GM18861 (cell line): ENCODE measurements around the gene SLC5A2.
"Not testable (repeated sequence)": the region's sequence is repeated elsewhere in the genome, so short reads cannot be mapped to it uniquely, and the experiment has no call there.

Source experiments
- ATAC-seq: cut with Tn5 transposase; IDR thresholded peaks from one replicate; pipeline ENCODE4 v1.9.1; 2021; ENCODE audit not compliant: unreplicated experiment

The SLC5A2 gene

GRCh38 chr16:31491778-31492418 lies 9.0 kb downstream of the SLC5A2 start:
- no peak for ATAC-seq

- no peak for ATAC-seq
Observed at GRCh38 chr16:31493506-31494125, 10.7 kb downstream of the SLC5A2 start.

- ATAC-seq: no peak
Observed at GRCh38 chr16:31496670-31497069, 13.7 kb downstream of the SLC5A2 start.

DNA sequence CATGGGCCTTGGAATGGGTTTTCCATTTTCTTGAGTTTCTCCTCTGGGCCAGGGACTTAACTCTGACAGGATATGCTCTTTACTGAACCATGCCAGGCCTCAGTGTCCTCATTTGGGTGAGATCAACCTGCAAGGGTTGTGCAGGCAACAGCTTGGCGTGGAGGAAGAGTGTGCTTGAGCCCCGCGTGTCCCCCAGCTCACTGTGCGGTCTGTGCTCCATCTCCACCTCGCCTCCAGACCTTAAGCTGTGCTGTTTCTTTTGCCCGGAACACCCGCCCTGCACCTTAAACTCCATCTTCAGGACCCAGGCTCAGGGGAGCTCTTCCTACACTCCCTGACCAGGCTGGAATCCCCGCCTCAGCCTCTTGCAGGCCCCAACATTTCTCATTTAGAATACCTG lies 15.6 kb downstream of the SLC5A2 start:
- no peak for ATAC-seq

- ATAC-seq: no peak
Observed at GRCh38 chr16:31499928-31500327, 17.0 kb downstream of the SLC5A2 start.

DNA sequence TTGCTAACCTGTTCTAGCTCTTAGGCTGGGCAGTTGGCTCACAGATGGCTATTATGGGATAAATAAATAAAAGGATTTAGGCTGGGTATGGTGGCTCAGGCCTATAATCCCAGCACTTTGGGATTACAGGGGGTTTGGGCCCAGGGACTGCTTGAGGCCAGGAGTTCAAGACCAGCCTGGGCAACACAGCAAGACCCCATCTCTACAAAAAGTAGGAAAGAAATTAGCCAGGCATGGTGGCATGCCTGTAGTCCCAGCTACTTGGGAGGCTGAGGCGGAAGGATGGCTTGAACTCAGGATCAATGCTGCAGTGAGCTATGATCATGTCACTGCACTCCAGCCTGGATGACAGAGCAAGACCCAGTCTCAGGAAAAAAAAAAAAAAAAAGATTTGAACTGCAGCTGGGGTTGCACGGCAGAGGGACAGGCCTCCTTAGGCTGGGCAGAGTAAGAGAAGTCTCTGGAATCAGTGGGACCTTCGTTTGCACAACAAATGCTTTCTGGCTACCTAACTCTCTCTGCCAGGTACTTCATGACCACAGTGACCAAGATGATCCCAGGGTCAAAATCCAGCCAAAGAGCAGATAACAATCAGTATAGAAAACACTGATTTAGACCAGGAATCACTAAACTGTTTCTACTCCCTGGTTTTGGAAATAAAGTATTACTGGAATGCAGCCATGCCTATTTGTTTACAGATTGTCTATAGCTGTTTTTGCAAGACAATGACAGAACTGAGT lies 18.5 kb downstream of the SLC5A2 start:
- ATAC-seq: no peak

- no peak for ATAC-seq
Observed at GRCh38 chr16:31501966-31502348, 19.0 kb downstream of the SLC5A2 start.

DNA sequence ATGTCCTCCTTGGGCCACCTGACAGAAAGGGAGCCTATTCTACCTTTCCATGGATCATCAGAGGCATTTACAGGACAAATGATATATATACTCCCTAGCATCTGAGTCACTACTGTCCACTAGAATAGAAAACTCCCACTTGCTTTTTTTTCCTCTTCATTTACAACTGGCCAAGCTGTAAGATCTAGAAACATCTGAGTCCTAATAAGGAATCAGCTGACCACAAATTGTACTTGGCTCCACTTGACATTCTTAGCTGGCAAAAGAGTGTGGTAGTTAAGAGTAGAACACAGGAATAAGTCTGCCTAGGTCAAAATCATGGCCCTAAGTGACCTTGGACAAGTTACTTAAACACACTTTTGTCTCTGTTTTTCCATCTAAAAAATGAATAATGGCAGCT lies 20.1 kb downstream of the SLC5A2 start:
- no peak for ATAC-seq

GRCh38 chr16:31503555-31503954 lies 20.6 kb downstream of the SLC5A2 start:
- ATAC-seq: not testable (repeated sequence)

DNA sequence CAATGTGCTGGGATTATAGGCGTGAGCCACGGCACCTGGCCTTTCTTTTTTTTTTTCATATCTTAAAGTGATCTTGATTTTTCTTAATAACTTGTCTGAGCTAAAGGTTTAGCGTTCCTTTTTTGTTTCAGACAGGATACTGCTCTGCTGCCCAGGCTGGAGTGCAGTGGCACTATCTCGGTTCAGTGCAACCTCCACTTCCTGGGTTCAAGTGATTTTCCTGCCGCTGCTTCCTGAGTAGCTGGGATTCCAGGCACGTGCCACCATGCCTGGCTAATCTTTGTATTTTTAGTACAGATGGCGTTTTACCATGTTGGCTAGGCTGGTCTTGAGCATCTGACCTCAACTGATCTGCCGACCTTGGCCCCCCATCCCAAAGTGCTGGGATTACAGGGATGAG lies 21.2 kb downstream of the SLC5A2 start:
- ATAC-seq: no peak

DNA sequence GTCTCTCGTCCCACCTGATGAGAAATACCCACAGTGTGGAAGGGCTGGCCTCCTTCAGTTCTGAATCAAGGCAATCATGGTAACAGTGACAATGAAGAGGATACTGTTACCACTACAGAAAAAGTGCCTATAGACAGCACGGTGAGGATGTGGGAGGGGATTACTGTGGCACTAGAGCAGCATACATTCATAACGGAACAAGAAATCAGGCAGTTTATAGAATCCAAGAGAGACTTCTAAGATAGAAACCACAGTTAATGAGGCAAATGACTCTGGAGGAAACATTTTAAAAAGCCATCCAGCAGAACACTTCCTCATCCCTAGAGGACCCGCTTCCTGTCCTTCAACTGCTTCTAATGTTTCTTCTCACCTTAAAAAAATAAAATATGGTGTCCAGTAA lies 22.6 kb downstream of the SLC5A2 start:
- ATAC-seq: peak; percentile 41

DNA sequence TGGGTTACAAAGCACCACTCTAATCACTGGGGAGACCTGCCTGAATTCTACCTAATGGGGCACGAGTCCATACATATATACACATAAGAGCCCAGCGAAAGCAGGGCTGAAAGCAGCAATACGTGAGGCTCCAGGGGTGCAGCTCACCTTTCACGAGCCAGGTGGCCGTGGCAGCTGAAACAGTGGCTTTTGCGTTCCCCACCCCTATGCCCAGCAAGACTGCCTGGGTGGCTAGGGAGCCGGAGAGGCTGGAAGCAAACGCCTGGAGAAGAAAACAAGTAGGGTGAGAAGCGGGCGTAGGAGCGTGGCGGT lies 24.6 kb downstream of the SLC5A2 start:
- no peak for ATAC-seq

- peak; percentile 89 for ATAC-seq
Observed at GRCh38 chr16:31507929-31508705, 25.2 kb downstream of the SLC5A2 start, which contains the start of gene RUSF1. Gene RUSF1 (minus strand): TSS chr16:31508391. CDS start chr16:31508373, 18 bp downstream.

GRCh38 chr16:31508706-31509195 lies 25.8 kb downstream of the SLC5A2 start:
- no peak for ATAC-seq

DNA sequence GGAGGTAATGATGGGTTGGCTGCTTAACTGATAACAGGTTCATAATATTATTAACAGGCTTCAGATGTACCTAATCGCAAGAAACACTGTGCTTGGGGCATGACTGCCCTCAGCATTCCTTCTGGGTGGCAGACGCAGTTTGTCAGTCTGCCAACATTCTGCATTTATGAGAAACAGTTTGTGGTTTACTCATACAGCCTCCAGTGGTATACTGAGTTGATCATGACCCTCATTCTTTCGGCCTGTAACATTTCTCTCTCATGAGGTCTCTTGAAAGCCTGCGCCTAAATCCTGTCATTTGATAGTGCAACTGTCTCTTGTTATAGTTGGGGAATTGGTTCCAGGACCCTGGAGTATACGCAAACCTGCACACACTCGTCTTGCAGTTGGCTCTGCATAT lies 30.2 kb downstream of the SLC5A2 start:
- ATAC-seq: no peak

DNA sequence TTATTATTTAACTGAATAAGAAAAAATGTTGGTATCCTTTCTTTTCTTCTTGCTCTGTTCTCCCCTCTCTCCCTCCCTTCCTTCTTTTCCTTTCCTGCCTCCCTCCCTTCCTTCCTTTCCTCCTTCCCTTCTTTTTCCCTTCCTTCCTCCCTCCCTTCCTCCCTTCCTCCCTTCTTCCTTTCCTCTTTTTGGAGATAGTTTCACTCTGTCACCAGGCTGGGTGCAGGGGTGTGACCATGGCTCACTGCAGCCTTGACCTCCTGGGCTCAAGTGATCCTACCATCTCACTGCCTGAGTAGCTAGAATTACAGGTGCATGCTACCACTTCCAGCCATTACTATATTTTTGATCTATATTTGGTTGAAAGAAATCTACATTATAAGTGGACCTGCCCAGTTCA lies 31.0 kb downstream of the SLC5A2 start:
- ATAC-seq: no peak

DNA sequence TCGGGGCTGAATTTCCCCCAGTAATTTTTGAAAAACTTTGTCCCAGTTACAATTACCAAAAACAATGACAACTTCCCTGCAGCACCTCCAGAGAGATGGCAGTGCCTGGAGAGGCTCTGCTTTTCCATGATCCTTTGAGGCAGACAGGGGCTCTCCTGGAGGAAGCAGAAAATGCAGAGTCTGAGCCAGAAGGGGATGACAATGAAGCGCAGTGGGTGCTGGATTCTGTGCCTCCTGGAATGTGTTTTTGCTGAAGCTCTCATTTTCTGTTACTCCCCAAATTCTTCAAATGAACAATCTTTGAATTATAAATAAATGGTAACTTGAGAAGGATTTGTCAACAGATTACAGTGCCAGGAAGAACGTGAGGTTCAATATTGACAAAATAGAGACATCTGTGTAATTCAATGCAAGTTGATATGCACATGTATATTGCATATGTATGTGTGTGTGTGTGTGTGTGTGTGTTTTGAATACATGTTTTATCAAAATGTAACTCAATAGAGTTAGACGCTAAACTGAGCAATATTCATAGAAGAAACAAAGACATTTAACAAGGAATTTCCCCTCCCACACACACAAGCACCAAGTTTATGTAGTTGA lies 35.0 kb downstream of the SLC5A2 start:
- ATAC-seq: no peak

DNA sequence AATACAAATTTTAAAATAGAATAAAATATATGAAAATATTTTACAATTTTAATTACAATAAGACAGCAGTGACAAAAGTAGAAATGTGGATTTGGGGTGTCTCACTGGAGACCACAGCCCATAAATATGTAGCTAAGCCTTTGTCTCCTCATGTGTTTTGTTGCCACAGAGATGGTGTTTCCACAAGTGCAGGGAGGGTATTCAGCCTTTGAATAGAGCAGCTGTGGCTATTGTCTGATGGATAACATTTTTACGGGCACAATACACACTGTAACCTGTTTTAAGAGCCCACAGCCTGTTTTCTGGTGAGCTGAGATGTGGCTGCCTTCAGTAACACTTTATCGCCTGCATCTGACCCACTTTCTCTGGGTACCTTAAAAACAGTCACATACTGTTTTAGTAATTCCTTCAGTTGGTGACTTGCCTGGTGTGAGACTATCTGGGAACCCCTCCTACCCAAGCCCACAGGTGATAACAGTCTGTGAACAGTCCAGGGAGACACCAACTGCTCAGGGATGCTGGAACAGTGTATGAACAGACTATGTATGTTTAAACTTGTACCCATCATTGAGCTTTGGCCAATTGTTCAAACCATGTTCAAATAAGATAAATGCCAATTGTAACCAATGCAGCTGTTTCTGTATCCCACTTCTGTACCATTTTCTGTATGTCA lies 37.0 kb downstream of the SLC5A2 start:
- no peak for ATAC-seq

- ATAC-seq: no peak
Observed at GRCh38 chr16:31521368-31521767, 38.4 kb downstream of the SLC5A2 start.

DNA sequence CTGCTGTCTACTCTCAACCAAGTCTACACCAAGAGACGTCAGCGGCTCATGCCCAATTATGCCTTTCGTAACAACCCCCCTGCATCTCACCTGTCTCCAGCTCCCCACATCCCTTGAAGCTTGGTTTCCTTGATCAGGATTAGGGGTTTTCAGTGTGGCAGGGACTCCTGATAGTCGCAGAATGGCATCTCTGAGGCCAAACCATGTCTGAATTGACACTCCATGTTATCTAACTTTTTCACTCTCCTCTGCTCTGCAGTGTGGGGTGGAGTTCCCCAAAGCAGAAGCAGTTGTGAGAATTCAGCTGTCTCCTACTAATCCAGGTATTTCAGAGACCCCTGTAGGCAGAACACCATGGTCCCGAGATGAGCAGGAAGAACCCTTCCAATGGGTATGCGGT lies 39.1 kb downstream of the SLC5A2 start:
- no peak for ATAC-seq
